ENCODE results near the gene NOL7. TPM values are rescaled to one million over a fixed set of nuclear protein-coding genes. Genes with fewer than 3 reads are reported as not detected.

The NOL7 gene
- total RNA-seq, 4 donors from 2014 or later, result 46.6 to 66.0 (median 56.4) TPM

GRCh38 chr6:13597073-13597472 is 18.1 kb upstream of the NOL7 start:
- DNase-seq, result no peak
- no peaks in the 10 kb centered on the region for H3K27me3 ChIP-seq
- no peaks in the 10 kb centered on the region for H3K9me3 ChIP-seq
- H3K27ac ChIP-seq, result no peak overlapping the region
- H3K4me3 ChIP-seq, result no peak overlapping the region
- H3K4me1 ChIP-seq, result no peaks in the 10 kb centered on the region
- H3K36me3 ChIP-seq, result peaks cover 0 to 64% (median 0%) of the 10 kb centered on the region in 3 donors
- no peak for TF ChIP-seq CTCF (IDR thresholded peaks at IDR 0.05)
- no peak for TF ChIP-seq POLR2A (IDR thresholded peaks at IDR 0.05)

- no peak for TF ChIP-seq POLR2A (IDR thresholded peaks at IDR 0.05)
- no peak for TF ChIP-seq CTCF (IDR thresholded peaks at IDR 0.05)
- no peak overlapping the region for H3K4me3 ChIP-seq
- H3K9me3 ChIP-seq, result no peaks in the 10 kb centered on the region
- peaks cover 0 to 63% (median 0%) of the 10 kb centered on the region in 3 donors for H3K36me3 ChIP-seq
- H3K27me3 ChIP-seq, result no peaks in the 10 kb centered on the region
- DNase-seq, result no peak
- no peak overlapping the region for H3K27ac ChIP-seq
- H3K4me1 ChIP-seq, result no peaks in the 10 kb centered on the region
Observed at GRCh38 chr6:13600036-13600435, 15.1 kb upstream of the NOL7 start.

GRCh38 chr6:13604135-13604534 is 11.0 kb upstream of the NOL7 start:
- Histone ChIP-seq H3K36me3 (peaks cover 0 to 31% (median 0%) of the 10 kb centered on the region in 3 donors), H3K9me3 (peaks cover 0 to 3% (median 0%) of the 10 kb centered on the region in 4 donors), H3K4me1 (no peaks in the 10 kb centered on the region), H3K27ac (no peak overlapping the region), H3K4me3 (no peak overlapping the region), H3K27me3 (no peaks in the 10 kb centered on the region)
- TF ChIP-seq CTCF (IDR thresholded peaks at IDR 0.05) (no peak), POLR2A (IDR thresholded peaks at IDR 0.05) (no peak)
- no peak for DNase-seq

- no peak for DNase-seq
- H3K9me3 ChIP-seq, result peaks cover 0 to 3% (median 0%) of the 10 kb centered on the region in 4 donors
- H3K36me3 ChIP-seq, result peaks cover 0 to 31% (median 0%) of the 10 kb centered on the region in 3 donors
- no peaks in the 10 kb centered on the region for H3K4me1 ChIP-seq
- H3K4me3 ChIP-seq, result no peak overlapping the region
- H3K27ac ChIP-seq, result no peak overlapping the region
- no peaks in the 10 kb centered on the region for H3K27me3 ChIP-seq
- TF ChIP-seq CTCF (IDR thresholded peaks at IDR 0.05) (no peak), POLR2A (IDR thresholded peaks at IDR 0.05) (no peak)
Observed at GRCh38 chr6:13604546-13605416, 10.4 kb upstream of the NOL7 start.

GRCh38 chr6:13605634-13606033 is 9.5 kb upstream of the NOL7 start:
- TF ChIP-seq CTCF (IDR thresholded peaks at IDR 0.05) (no peak), POLR2A (IDR thresholded peaks at IDR 0.05) (no peak)

More at GRCh38 chr6:13605634-13606033, 9.5 kb upstream of the NOL7 start:
- H3K4me1 ChIP-seq, result no peaks in the 10 kb centered on the region
- H3K9me3 ChIP-seq, result peaks cover 0 to 3% (median 0%) of the 10 kb centered on the region in 4 donors
- no peak overlapping the region for H3K27ac ChIP-seq
- no peaks in the 10 kb centered on the region for H3K27me3 ChIP-seq
- no peak overlapping the region for H3K4me3 ChIP-seq
- peaks cover 0 to 28% (median 0%) of the 10 kb centered on the region in 3 donors for H3K36me3 ChIP-seq
- DNase-seq, result no peak

Measured in Peyer's patch (tissue), 4 donors.